Right lobe of liver (tissue), 6 donors: ENCODE measurements around the gene UCP2. TPM values are rescaled to one million over a fixed set of nuclear protein-coding genes. Genes with fewer than 3 reads are reported as not detected.

Experiments used
- ATAC-seq, 4 donors: fragments of 200-7000 bp; cut with Tn5 transposase; one replicate each; pipeline ENCODE4 v1.9.1; 2020; ENCODE audit warnings: mild to moderate bottlenecking in 4 of 4, moderate library complexity in 4 of 4
- DNase-seq, 3 donors: peaks; one replicate each; pipeline ENCODE4 v3.0.0-alpha.2; 2020
- H3K27ac ChIP-seq, 3 donors: fragments of 200-600 bp; one replicate each; pipeline ENCODE4 v1.8.0; 2022
- H3K27me3 ChIP-seq, 2 donors: fragments of 200-600 bp; one replicate each; pipeline ENCODE4 v1.8.0; 2022
- H3K36me3 ChIP-seq, 4 donors: fragments of 200-600 bp; sonication (generic) in 1 of 4; one replicate each; pipeline versions ENCODE4 v1.5.1 to v1.8.0; 2017 to 2022; ENCODE audit warnings: control low read depth in 1 of 4
- H3K4me1 ChIP-seq, 4 donors: fragments of 200-600 bp; sonication (generic) in 1 of 4; one replicate each; pipeline versions ENCODE4 v1.5.1 to v1.8.0; 2017 to 2022; ENCODE audit warnings: control low read depth in 1 of 4
- H3K4me3 ChIP-seq, 3 donors: fragments of 200-600 bp; one replicate each; pipeline ENCODE4 v1.8.0; 2022
- H3K9me3 ChIP-seq, 4 donors: fragments of 200-600 bp; sonication (generic) in 1 of 4; one replicate each; pipeline versions ENCODE4 v1.5.1 to v1.8.0; 2017 to 2022; ENCODE audit warnings: control low read depth in 1 of 4
- POLR2A ChIP-seq: fragments of 450-650 bp; IDR thresholded peaks from one replicate; pipeline ENCODE4 v1.6.1; 2017; ENCODE audit warnings: antibody characterized with exemption, mild to moderate bottlenecking
- WGBS: methylation state at CpG from one replicate; pipeline ENCODE4 v1.1.6; 2018; ENCODE audit warnings: low coverage, low lambda C conversion rate; ENCODE audit not compliant: insufficient coverage; ENCODE audit errors: missing lambda C conversion rate; 5-methylcytosine and 5-hydroxymethylcytosine counted together
- intact Hi-C, 2 donors: fragments of 100-400 bp; cut with DNase I; formaldehyde crosslinking; loops; one replicate each; pipeline versions ENCODE4 v1.11.2 to v1.14.1; 2022
- total RNA-seq, 6 experiments: library from RNA; depleted of rRNA in 2 of 6; stranded (reverse); fragments of >200 nt in 2 of 6; fragmentation: NEBNext Ultra II Directional in 3 of 6; extraction: Animal tissue kit (Norgen Biotek cat#: 25700) in 3 of 6; gene quantifications; one replicate each; pipeline versions ENCODE4 v1.1.0 to v1.2.4, GENCODE V29; 2016 to 2023
- TF ChIP-seq, protein P1 (sequence below), 4 donors: fragments of 200-600 bp in 3 of 4; fragments of 450-650 bp in 1 of 4; IDR thresholded peaks; one replicate each; pipeline versions ENCODE4 v1.5.1 to v1.8.0; 2016 to 2022; ENCODE audit warnings: antibody characterized with exemption in 4 of 4, mild to moderate bottlenecking in 2 of 4
- donor health status: DM: no; HTN: yes; CAD: no.
- donor health status: DM: no; HTN: no; CAD: no.
- donor health status: DM: no; HTN: no; CAD: no.
- donor health status: DM: no; HTN: yes; CAD: no.
- donor health status: DM: no; HTN: yes; CAD: no.

UCP2 gene
- total RNA-seq, 6 experiments from 2014 or later, result 5.2 to 41.3 (median 8.7) TPM

DNA sequence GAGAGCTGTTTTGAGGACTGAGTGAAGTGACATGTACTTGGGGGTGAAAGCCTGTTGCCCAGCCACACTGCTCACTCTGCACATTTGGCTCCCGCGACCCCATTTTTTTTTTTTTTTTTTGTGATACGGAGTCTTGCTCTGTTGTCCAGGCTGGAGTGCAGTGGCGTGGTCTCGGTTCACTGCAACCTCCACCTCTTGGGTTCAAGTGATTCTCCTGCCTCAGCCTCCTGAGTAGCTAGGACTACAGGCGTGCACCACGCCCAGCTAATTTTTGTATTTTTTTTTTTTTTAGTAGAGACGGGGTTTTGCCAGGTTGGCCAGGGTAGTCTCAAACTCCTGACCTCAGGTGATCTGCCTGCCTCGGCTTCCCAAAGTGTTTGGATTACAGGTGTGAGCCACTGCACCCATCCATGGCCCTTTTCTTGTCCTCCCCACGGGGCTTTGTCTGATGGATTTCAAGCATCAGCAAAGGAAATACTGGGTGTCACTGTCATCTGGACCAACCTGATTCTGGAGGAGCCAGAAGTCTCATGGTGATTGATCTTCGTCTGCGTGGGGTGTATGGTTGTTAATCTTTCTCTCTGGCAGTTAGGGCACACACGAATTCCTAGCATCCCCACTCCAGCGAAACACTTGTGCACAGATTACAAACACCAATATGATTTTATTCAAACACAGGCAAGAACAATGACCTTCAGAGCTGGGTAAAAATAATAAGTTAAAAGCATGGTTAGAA, 29.6 kb upstream of the UCP2 start:
- WGBS, result 90% methylated on average over 11 of the region's 14 CpGs

DNA sequence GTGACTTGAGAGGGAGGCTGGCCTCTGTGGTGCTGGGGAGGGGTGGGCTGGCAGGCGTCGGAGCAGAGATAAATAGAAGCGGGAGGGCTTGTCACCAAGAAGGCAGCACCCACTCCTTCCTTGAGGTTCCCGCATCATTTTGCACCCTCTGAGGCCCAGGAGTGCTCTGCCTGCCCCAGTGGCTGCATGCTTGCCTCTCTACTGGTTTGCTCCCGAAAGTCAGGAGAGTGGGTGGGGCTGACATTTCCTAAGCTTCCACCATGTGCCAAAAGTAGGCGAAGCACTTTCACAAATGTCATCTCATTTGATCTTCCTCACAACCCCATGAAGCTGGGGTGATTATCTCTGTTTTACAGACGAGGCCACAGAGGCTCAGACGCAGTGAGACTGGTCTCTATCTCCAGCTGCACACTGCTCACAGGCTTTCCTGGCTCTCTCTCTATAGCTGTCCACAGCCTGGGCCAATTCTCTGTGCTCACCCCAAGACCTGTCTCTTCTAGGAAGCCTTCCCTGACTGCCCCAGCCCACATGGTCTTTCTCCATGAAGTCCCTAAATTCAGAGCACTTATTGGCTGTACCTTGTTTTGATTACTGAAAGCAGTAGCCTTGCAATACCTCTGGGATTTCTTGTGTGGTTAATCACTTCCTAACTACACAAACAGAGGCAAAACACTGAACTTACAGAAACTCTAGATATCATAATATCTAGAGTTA, 28.9 kb upstream of the UCP2 start:
- ATAC-seq, result peak in 1 of 4 donors; percentile 35
- DNase-seq, result peak in 1 of 3 donors; percentile 33

More for the DNA sequence above, 29.6 kb upstream of the UCP2 start:
- ATAC-seq (no peak), DNase-seq (no peak)
- H3K4me1 ChIP-seq, result no peaks in the 10 kb centered on the region
- no peaks in the 10 kb centered on the region for H3K36me3 ChIP-seq
- no peak overlapping the region for H3K4me3 ChIP-seq
- TF ChIP-seq POLR2A, result no peak
- TF ChIP-seq, protein P1, sequence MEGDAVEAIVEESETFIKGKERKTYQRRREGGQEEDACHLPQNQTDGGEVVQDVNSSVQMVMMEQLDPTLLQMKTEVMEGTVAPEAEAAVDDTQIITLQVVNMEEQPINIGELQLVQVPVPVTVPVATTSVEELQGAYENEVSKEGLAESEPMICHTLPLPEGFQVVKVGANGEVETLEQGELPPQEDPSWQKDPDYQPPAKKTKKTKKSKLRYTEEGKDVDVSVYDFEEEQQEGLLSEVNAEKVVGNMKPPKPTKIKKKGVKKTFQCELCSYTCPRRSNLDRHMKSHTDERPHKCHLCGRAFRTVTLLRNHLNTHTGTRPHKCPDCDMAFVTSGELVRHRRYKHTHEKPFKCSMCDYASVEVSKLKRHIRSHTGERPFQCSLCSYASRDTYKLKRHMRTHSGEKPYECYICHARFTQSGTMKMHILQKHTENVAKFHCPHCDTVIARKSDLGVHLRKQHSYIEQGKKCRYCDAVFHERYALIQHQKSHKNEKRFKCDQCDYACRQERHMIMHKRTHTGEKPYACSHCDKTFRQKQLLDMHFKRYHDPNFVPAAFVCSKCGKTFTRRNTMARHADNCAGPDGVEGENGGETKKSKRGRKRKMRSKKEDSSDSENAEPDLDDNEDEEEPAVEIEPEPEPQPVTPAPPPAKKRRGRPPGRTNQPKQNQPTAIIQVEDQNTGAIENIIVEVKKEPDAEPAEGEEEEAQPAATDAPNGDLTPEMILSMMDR (IDR thresholded peaks at IDR 0.05), result no peak
- intact Hi-C loops, result no loop called here
- no peaks in the 10 kb centered on the region for H3K27me3 ChIP-seq
- no peaks in the 10 kb centered on the region for H3K9me3 ChIP-seq
- H3K27ac ChIP-seq, result no peak overlapping the region

DNA sequence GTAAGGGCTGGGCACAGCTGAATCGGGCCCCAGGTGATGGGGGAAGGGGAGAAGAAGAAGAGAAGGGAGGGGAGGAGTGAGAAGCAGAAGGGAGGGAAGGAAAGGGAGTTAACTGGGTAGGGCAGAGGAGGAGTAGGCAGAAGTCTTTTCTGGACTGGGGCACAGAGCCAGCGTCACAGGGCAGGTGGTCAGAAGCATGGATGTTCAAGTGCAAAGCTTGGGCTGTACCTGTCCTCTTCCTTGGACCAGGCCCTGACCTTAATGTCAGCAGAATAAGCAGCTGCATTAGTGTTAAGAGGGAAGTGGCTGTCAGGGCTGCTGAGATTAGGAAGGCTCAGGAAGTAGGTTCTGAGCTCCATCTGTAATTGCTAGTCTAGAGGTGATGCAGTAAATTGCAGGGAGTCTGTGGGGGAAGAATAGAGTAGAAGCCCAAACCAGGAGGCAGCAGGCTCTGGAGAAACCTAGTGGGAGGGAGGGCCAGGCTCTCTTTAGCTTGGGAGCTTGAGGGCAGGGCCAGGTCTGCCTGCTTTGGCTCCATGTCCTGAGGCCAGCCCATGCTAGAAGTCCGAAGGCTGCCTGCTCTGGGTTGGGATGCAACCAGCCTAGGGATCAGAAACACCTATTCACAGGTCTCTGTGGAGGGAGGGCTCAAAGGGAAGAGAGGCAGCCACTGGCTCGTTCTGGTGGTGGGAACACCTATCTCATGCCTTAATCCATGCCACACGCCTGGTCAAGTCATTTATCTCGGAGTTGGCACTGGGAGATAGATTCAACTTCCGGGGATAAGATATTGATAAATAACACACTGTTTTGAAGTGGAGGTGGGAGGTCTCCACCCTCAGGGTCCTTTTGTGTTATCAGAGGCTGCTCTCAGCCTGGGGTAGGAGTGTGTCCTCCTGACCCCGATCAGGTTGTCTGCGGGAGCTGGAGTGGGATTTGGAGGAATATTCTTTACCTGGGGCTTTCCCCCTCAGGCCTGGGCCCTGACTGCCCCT, 28.0 kb upstream of the UCP2 start:
- DNase-seq, result peak in 1 of 3 donors; percentile 19
- Histone ChIP-seq H3K27ac (no peak overlapping the region), H3K4me1 (peaks cover 0 to 4% (median 0%) of the 10 kb centered on the region in 4 donors), H3K36me3 (no peaks in the 10 kb centered on the region), H3K9me3 (no peaks in the 10 kb centered on the region), H3K27me3 (no peaks in the 10 kb centered on the region), H3K4me3 (no peak overlapping the region)
- no peak for ATAC-seq
- WGBS, result 94% methylated on average over 3 of the region's 9 CpGs
- TF ChIP-seq, protein P1 (IDR thresholded peaks at IDR 0.05), result no peak
- intact Hi-C loops, result no loop called here

More for the DNA sequence above, 28.9 kb upstream of the UCP2 start:
- Histone ChIP-seq H3K4me3 (no peak overlapping the region), H3K4me1 (peaks cover 0 to 4% (median 0%) of the 10 kb centered on the region in 4 donors), H3K36me3 (no peaks in the 10 kb centered on the region), H3K27ac (no peak overlapping the region), H3K9me3 (no peaks in the 10 kb centered on the region), H3K27me3 (no peaks in the 10 kb centered on the region)
- TF ChIP-seq POLR2A, result no peak
- TF ChIP-seq, protein P1 (IDR thresholded peaks at IDR 0.05), result no peak
- intact Hi-C loops, result no loop called here
- 55% methylated on average over 2 of the region's 8 CpGs for WGBS

DNA sequence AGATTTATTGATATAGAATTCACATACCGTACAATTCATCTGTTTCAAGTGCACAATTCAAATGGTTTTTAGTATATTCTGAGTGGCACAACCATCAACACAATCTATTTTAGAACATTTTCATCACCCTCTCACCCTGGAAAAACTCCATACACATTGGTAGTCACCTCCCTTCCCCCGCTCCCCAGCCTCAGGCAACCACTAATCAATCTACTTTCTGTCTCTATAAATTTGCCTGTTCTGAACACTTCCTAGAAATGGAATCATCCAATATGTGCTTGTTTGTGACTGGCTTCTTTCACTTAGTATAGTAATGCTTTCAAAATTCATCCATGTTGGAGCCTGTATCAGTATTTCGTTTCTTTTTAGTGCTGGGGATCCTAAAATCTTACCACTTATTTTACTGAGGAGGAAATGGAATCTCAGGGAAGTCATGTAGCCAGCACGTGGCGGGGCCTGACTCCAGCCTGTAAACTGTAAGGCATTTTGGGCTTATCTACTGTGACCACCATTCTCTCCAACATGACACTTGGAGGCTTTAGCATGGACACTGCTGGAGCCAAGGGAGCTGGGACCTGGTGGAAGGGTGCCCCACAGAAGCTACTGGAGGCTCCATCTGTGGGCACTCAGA, 27.1 kb upstream of the UCP2 start:
- Histone ChIP-seq H3K27me3 (no peaks in the 10 kb centered on the region), H3K9me3 (no peaks in the 10 kb centered on the region), H3K4me3 (no peak overlapping the region), H3K36me3 (no peaks in the 10 kb centered on the region), H3K27ac (no peak overlapping the region), H3K4me1 (peaks cover 0 to 4% (median 0%) of the 10 kb centered on the region in 4 donors)
- intact Hi-C loops, result no loop called here
- TF ChIP-seq, protein P1 (IDR thresholded peaks at IDR 0.05), result no peak
- no peak for TF ChIP-seq POLR2A
- no peak for DNase-seq
- ATAC-seq, result no peak
- whole genome bisulfite sequencing, result 90% methylated on average over 5 of the region's 5 CpGs
